Trophoblast cell (in vitro differentiated cells and primary cell): Measurements from ENCODE around the gene KIF16B.

Experiments used
- DNase-seq, 2 donors: peaks; one replicate each; pipeline ENCODE4 v3.0.0-alpha.2; 2016
- H2AFZ ChIP-seq: 2 replicates; pipeline ENCODE4 v1.6.1; 2013; ENCODE audit warnings: low read length, moderate library complexity, mild to moderate bottlenecking; ENCODE audit not compliant: insufficient read depth, poor library complexity
- H2AK5ac ChIP-seq: 2 replicates; pipeline ENCODE4 v1.6.1; 2013; ENCODE audit warnings: mild to moderate bottlenecking, low read length
- H2BK120ac ChIP-seq: 2 replicates; pipeline ENCODE4 v1.6.1; 2013; ENCODE audit warnings: low read length, mild to moderate bottlenecking, moderate library complexity; ENCODE audit not compliant: insufficient read depth, poor library complexity
- H2BK12ac ChIP-seq: 2 replicates; pipeline ENCODE4 v1.6.1; 2013; ENCODE audit warnings: mild to moderate bottlenecking, low read length, moderate library complexity
- H2BK5ac ChIP-seq: 2 replicates; pipeline ENCODE4 v1.6.1; 2013; ENCODE audit warnings: low read length, low read depth, moderate library complexity, mild to moderate bottlenecking; ENCODE audit not compliant: poor library complexity
- H3K14ac ChIP-seq: 2 replicates; pipeline ENCODE4 v1.6.1; 2013; ENCODE audit warnings: mild to moderate bottlenecking, low read length
- H3K18ac ChIP-seq: 2 replicates; pipeline ENCODE4 v1.6.1; 2013; ENCODE audit warnings: mild to moderate bottlenecking, low read length
- H3K23ac ChIP-seq: 2 replicates; pipeline ENCODE4 v1.6.1; 2013; ENCODE audit warnings: low read length
- H3K27ac ChIP-seq: 2 replicates; pipeline ENCODE4 v1.5.1; 2013; ENCODE audit warnings: low read depth, mild to moderate bottlenecking, inconsistent platforms, low read length, moderate library complexity
- H3K27me3 ChIP-seq: 2 replicates; pipeline ENCODE4 v1.6.1; 2013; ENCODE audit warnings: inconsistent platforms, mild to moderate bottlenecking, low read length, moderate library complexity; ENCODE audit not compliant: insufficient read depth
- H3K36me3 ChIP-seq, 2 experiments: 1 replicate in 1 of 2; 2 replicates in 1 of 2; pipeline ENCODE4 v1.6.1; 2013; ENCODE audit warnings: low read length in 2 of 2, mild to moderate bottlenecking in 2 of 2, moderate library complexity in 1 of 2; ENCODE audit not compliant: insufficient read depth in 2 of 2, control insufficient read depth in 1 of 2
- H3K4ac ChIP-seq: 2 replicates; pipeline ENCODE4 v1.6.1; 2013; ENCODE audit warnings: low read depth, mild to moderate bottlenecking, low read length, moderate library complexity
- H3K4me1 ChIP-seq, 2 experiments: 1 replicate in 1 of 2; 2 replicates in 1 of 2; pipeline ENCODE4 v1.6.1; 2013; ENCODE audit warnings: low read length in 2 of 2, mild to moderate bottlenecking in 2 of 2, moderate library complexity in 1 of 2; ENCODE audit not compliant: insufficient read depth in 2 of 2, control insufficient read depth in 1 of 2
- H3K4me2 ChIP-seq: 2 replicates; pipeline ENCODE4 v1.6.1; 2013; ENCODE audit warnings: inconsistent platforms, mild to moderate bottlenecking, low read length, moderate library complexity
- H3K4me3 ChIP-seq: 2 replicates; pipeline ENCODE4 v1.5.1; 2013; ENCODE audit warnings: mild to moderate bottlenecking, low read depth, low read length, inconsistent platforms
- H3K79me1 ChIP-seq: one replicate; pipeline ENCODE4 v1.6.1; 2013; ENCODE audit warnings: low read length
- H3K79me2 ChIP-seq: 2 replicates; pipeline ENCODE4 v1.6.1; 2013; ENCODE audit warnings: low read length, mild to moderate bottlenecking; ENCODE audit not compliant: control insufficient read depth, insufficient read depth, poor library complexity
- H3K9ac ChIP-seq: 2 replicates; pipeline ENCODE4 v1.6.1; 2013; ENCODE audit warnings: mild to moderate bottlenecking, low read length
- H3K9me3 ChIP-seq: 2 replicates; pipeline ENCODE4 v1.6.1; 2013; ENCODE audit warnings: low read depth, mild to moderate bottlenecking, control low read depth, inconsistent platforms, low read length; ENCODE audit not compliant: insufficient read depth
- H4K12ac ChIP-seq: 2 replicates; pipeline ENCODE4 v1.6.1; 2013; ENCODE audit warnings: low read depth, mild to moderate bottlenecking, low read length, moderate library complexity
- H4K8ac ChIP-seq: 2 replicates; pipeline ENCODE4 v1.6.1; 2013; ENCODE audit warnings: low read depth, mild to moderate bottlenecking, low read length, moderate library complexity
- H4K91ac ChIP-seq: one replicate; pipeline ENCODE4 v1.6.1; 2013; ENCODE audit warnings: low read depth, mild to moderate bottlenecking, low read length, moderate library complexity
- WGBS: extraction: QIAGEN DNeasy Blood & Tissue Kit; methylation state at CpG from one replicate; pipeline ENCODE4 v1.1.7; 2013; ENCODE audit warnings: missing lambda C conversion rate; ENCODE audit not compliant: insufficient read length, insufficient coverage; ENCODE audit errors: extremely low coverage; 5-methylcytosine and 5-hydroxymethylcytosine counted together

Gene KIF16B

GRCh38 chr20:16620961-16621360 lies 47.7 kb upstream of the KIF16B start:
- H3K4me2 ChIP-seq = no peak overlapping the region
- no CpG with 5 or more reads among the region's 5 CpGs for WGBS

DNA sequence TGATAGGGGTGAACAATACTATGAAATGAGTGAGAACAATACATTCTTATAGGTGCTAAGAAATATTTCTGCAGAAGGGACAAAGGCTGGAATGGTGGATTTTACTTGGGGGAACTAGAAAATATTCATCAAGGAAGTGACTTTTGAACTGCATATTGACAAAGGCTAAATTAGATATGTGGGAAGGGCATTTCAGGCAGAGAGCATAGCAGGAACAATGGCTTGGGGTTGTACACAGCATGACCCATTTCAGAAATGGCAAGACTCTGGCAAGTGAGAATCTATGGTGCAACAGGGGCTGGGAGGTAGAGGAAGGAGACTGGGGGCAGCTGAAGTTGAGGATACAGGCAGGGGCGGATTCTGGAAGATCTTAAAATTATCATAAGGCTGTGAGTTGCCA lies 46.7 kb upstream of the KIF16B start:
- no peak overlapping the region for H4K8ac ChIP-seq
- H2BK120ac ChIP-seq = no peak overlapping the region
- H3K79me2 ChIP-seq = no peaks in the 10 kb centered on the region
- H4K12ac ChIP-seq = no peak overlapping the region
- no peak for DNase-seq
- H4K91ac ChIP-seq = no peak overlapping the region
- no peak overlapping the region for H3K4me2 ChIP-seq
- H2AFZ ChIP-seq = no peak overlapping the region
- no peaks in the 10 kb centered on the region for H3K9me3 ChIP-seq
- no peak overlapping the region for H3K4me3 ChIP-seq
- no peak overlapping the region for H3K23ac ChIP-seq
- no peak overlapping the region for H3K9ac ChIP-seq
- H3K79me1 ChIP-seq = peaks cover 5% of the 10 kb centered on the region
- peaks cover 6% of the 10 kb centered on the region in 2 experiments for H3K4me1 ChIP-seq
- no peaks in the 10 kb centered on the region for H3K27me3 ChIP-seq
- no peak overlapping the region for H3K4ac ChIP-seq
- H3K36me3 ChIP-seq = no peaks in the 10 kb centered on the region
- no peak overlapping the region for H3K27ac ChIP-seq
- no peak overlapping the region for H2BK12ac ChIP-seq
- no peak overlapping the region for H2AK5ac ChIP-seq
- no peak overlapping the region for H3K18ac ChIP-seq
- no peak overlapping the region for H3K14ac ChIP-seq
- no CpG with 5 or more reads among the region's 1 CpG for WGBS
- H2BK5ac ChIP-seq = no peak overlapping the region

More at GRCh38 chr20:16620961-16621360, 47.7 kb upstream of the KIF16B start:
- H3K79me1 ChIP-seq = peaks cover 5% of the 10 kb centered on the region
- no peak overlapping the region for H2BK12ac ChIP-seq
- H3K18ac ChIP-seq = no peak overlapping the region
- no peaks in the 10 kb centered on the region for H3K9me3 ChIP-seq
- no peak overlapping the region for H3K14ac ChIP-seq
- no peak overlapping the region for H3K4ac ChIP-seq
- no peak overlapping the region for H2AFZ ChIP-seq
- H2BK5ac ChIP-seq = no peak overlapping the region
- H2BK120ac ChIP-seq = no peak overlapping the region
- H4K8ac ChIP-seq = no peak overlapping the region
- no peak overlapping the region for H3K4me3 ChIP-seq
- H3K79me2 ChIP-seq = no peaks in the 10 kb centered on the region
- no peak overlapping the region for H3K23ac ChIP-seq
- H2AK5ac ChIP-seq = no peak overlapping the region
- H3K27ac ChIP-seq = peak overlapping the region; percentile 61
- no peak overlapping the region for H4K91ac ChIP-seq
- H4K12ac ChIP-seq = no peak overlapping the region
- no peaks in the 10 kb centered on the region for H3K27me3 ChIP-seq
- DNase-seq = peak; percentile 46 to 73
- H3K9ac ChIP-seq = no peak overlapping the region
- peaks cover 10 to 13% of the 10 kb centered on the region in 2 experiments for H3K4me1 ChIP-seq
- no peaks in the 10 kb centered on the region for H3K36me3 ChIP-seq

GRCh38 chr20:16617056-16617455 lies 43.8 kb upstream of the KIF16B start:
- H3K4me1 ChIP-seq = peaks cover 2 to 6% of the 10 kb centered on the region in 2 experiments
- H3K4me2 ChIP-seq = no peak overlapping the region
- H3K9ac ChIP-seq = no peak overlapping the region
- H3K14ac ChIP-seq = no peak overlapping the region
- H2AFZ ChIP-seq = no peak overlapping the region
- no peak overlapping the region for H2BK12ac ChIP-seq
- no peak overlapping the region for H2BK120ac ChIP-seq
- no peak overlapping the region for H3K27ac ChIP-seq
- H3K79me2 ChIP-seq = no peaks in the 10 kb centered on the region
- H2AK5ac ChIP-seq = no peak overlapping the region
- H3K18ac ChIP-seq = no peak overlapping the region
- H3K27me3 ChIP-seq = no peaks in the 10 kb centered on the region
- no peak overlapping the region for H3K4me3 ChIP-seq
- H4K12ac ChIP-seq = no peak overlapping the region
- H3K79me1 ChIP-seq = peaks cover 3% of the 10 kb centered on the region
- H3K4ac ChIP-seq = no peak overlapping the region
- H3K36me3 ChIP-seq = no peaks in the 10 kb centered on the region
- H3K9me3 ChIP-seq = no peaks in the 10 kb centered on the region
- no peak overlapping the region for H3K23ac ChIP-seq
- WGBS = no CpG with 5 or more reads among the region's 2 CpGs
- no peak overlapping the region for H4K91ac ChIP-seq
- no peak overlapping the region for H4K8ac ChIP-seq
- H2BK5ac ChIP-seq = no peak overlapping the region
- no peak for DNase-seq

GRCh38 chr20:16616317-16616716 lies 43.1 kb upstream of the KIF16B start:
- Histone ChIP-seq H2BK5ac (no peak overlapping the region), H3K14ac (no peak overlapping the region), H3K4me1 (peaks cover 0 to under 1% of the 10 kb centered on the region in 2 experiments), H2AFZ (no peak overlapping the region), H2AK5ac (no peak overlapping the region), H2BK120ac (no peak overlapping the region), H3K4me3 (no peak overlapping the region), H3K36me3 (no peaks in the 10 kb centered on the region), H3K9ac (no peak overlapping the region), H3K23ac (no peak overlapping the region), H3K4ac (no peak overlapping the region), H4K12ac (no peak overlapping the region), H3K79me2 (no peaks in the 10 kb centered on the region), H4K8ac (no peak overlapping the region), H3K27ac (no peak overlapping the region), H3K18ac (no peak overlapping the region), H3K9me3 (no peaks in the 10 kb centered on the region), H3K79me1 (peaks cover under 1% of the 10 kb centered on the region), H3K4me2 (no peak overlapping the region), H3K27me3 (no peaks in the 10 kb centered on the region), H4K91ac (no peak overlapping the region), H2BK12ac (no peak overlapping the region)
- no CpG with 5 or more reads among the region's 2 CpGs for WGBS
- DNase-seq = no peak
